IMR-90 (cell line): ENCODE results near the gene HOXB2. TPM values are rescaled to one million over a fixed set of nuclear protein-coding genes. Genes with fewer than 3 reads are reported as not detected.

ENCODE experiments used
- ATAC-seq: fragments of 200-7000 bp; cut with Tn5 transposase; 2 replicates; pipeline ENCODE4 v1.9.1; 2020; ENCODE audit warnings: low read depth, mild to moderate bottlenecking, moderate library complexity
- BruUV-seq: library from RNA; stranded (reverse); fragments of 400-500 nt; replicated peaks from 2 replicates; lab custom pipeline; 2021; lab: Mats Ljungman, UMichigan
- CTCF ChIA-PET: fragments of 300-600 bp; formaldehyde crosslinking; extraction: SDS; loops from one replicate; lab custom pipeline; 2021; ENCODE audit warnings: antibody characterized with exemption; lab: Yijun Ruan, JAX
- POLR2A ChIA-PET: fragments of 300-600 bp; sonication (Branson Sonifier 250); formaldehyde crosslinking; loops from one replicate; lab custom pipeline; 2022; ENCODE audit warnings: antibody characterized with exemption; ENCODE audit not compliant: unreplicated experiment; lab: Charles Lee
- DNase-seq: peaks from one replicate; pipeline ENCODE4 v3.0.0; 2013
- H2AFZ ChIP-seq: replicated peaks from 2 replicates; pipeline ENCODE3; 2013; ENCODE audit warnings: low read length, mild to moderate bottlenecking; ENCODE audit not compliant: poor library complexity
- H2AK5ac ChIP-seq: 2 replicates; pipeline ENCODE4 v1.6.1; 2013; ENCODE audit warnings: low read depth, low read length, inconsistent platforms
- H2AK9ac ChIP-seq: replicated peaks from 2 replicates; pipeline ENCODE3; 2013; ENCODE audit warnings: mild to moderate bottlenecking, low read depth, low read length, moderate library complexity; ENCODE audit not compliant: poor library complexity
- H2BK120ac ChIP-seq: 2 replicates; pipeline ENCODE4 v1.6.1; 2013; ENCODE audit warnings: low read depth, low read length, inconsistent platforms
- H2BK15ac ChIP-seq: 3 replicates; pipeline ENCODE4 v1.6.1; 2013; ENCODE audit warnings: low read depth, low read length, inconsistent platforms
- H2BK20ac ChIP-seq: 2 replicates; pipeline ENCODE4 v1.6.1; 2013; ENCODE audit warnings: low read depth, mild to moderate bottlenecking, inconsistent platforms, low read length, moderate library complexity
- H2BK5ac ChIP-seq: 2 replicates; pipeline ENCODE4 v1.6.1; 2013; ENCODE audit warnings: mild to moderate bottlenecking, low read depth, low read length, inconsistent platforms; ENCODE audit not compliant: poor library complexity, severe bottlenecking
- H3K14ac ChIP-seq: replicated peaks from 2 replicates; pipeline ENCODE4 v1.6.1; 2013; ENCODE audit warnings: low read depth, low read length, inconsistent platforms
- H3K18ac ChIP-seq: 2 replicates; pipeline ENCODE4 v1.6.1; 2013; ENCODE audit warnings: low read depth, low read length, control low read depth
- H3K23ac ChIP-seq: 2 replicates; pipeline ENCODE4 v1.6.1; 2013; ENCODE audit warnings: low read depth, low read length, inconsistent platforms
- H3K27ac ChIP-seq: 2 replicates; pipeline ENCODE4 v1.5.1; 2013; ENCODE audit warnings: mild to moderate bottlenecking, control low read depth, low read length; ENCODE audit not compliant: insufficient read depth
- H3K27me3 ChIP-seq: 2 replicates; pipeline ENCODE4 v1.6.1; 2013; ENCODE audit warnings: low read length; ENCODE audit not compliant: control insufficient read depth, insufficient read depth
- H3K36me3 ChIP-seq: 2 replicates; pipeline ENCODE4 v1.6.1; 2013; ENCODE audit warnings: low read length, mixed read lengths; ENCODE audit not compliant: control insufficient read depth, insufficient read depth
- H3K4ac ChIP-seq: 2 replicates; pipeline ENCODE4 v1.6.1; 2013; ENCODE audit warnings: low read depth, low read length, inconsistent platforms
- H3K4me1 ChIP-seq: 2 replicates; pipeline ENCODE4 v1.6.1; 2013; ENCODE audit warnings: low read length, mixed read lengths; ENCODE audit not compliant: control insufficient read depth, insufficient read depth
- H3K4me2 ChIP-seq: 2 replicates; pipeline ENCODE4 v1.6.1; 2013; ENCODE audit warnings: low read depth, mild to moderate bottlenecking, control low read depth, low read length, moderate library complexity
- H3K4me3 ChIP-seq: 2 replicates; pipeline ENCODE4 v1.5.1; 2013; ENCODE audit warnings: low read depth, mild to moderate bottlenecking, control low read depth, low read length, moderate library complexity; ENCODE audit not compliant: insufficient read depth
- H3K56ac ChIP-seq: 2 replicates; pipeline ENCODE4 v1.6.1; 2013; ENCODE audit warnings: low read length, inconsistent platforms; ENCODE audit not compliant: insufficient read depth; ENCODE audit errors: extremely low read depth
- H3K79me1 ChIP-seq, 2 experiments: 2 replicates each; pipeline ENCODE4 v1.6.1; 2013; ENCODE audit warnings: low read length in 2 of 2, inconsistent platforms in 1 of 2, low read depth in 1 of 2
- H3K9ac ChIP-seq: 2 replicates; pipeline ENCODE4 v1.6.1; 2013; ENCODE audit warnings: low read depth, low read length, control low read depth
- H3K9me1 ChIP-seq: 2 replicates; pipeline ENCODE4 v1.6.1; 2013; ENCODE audit warnings: low read length, inconsistent platforms; ENCODE audit not compliant: insufficient read depth
- H3K9me3 ChIP-seq: 2 replicates; pipeline ENCODE4 v1.6.1; 2013; ENCODE audit warnings: low read length; ENCODE audit not compliant: control insufficient read depth, insufficient read depth
- H4K20me1 ChIP-seq: 2 replicates; pipeline ENCODE4 v1.6.1; 2013; ENCODE audit warnings: low read length, inconsistent platforms; ENCODE audit not compliant: insufficient read depth
- H4K5ac ChIP-seq: 2 replicates; pipeline ENCODE4 v1.6.1; 2013; ENCODE audit warnings: mild to moderate bottlenecking, low read depth, low read length, control low read depth
- H4K8ac ChIP-seq, 2 experiments: 2 replicates each; pipeline ENCODE4 v1.6.1; 2013; ENCODE audit warnings: low read depth in 2 of 2, low read length in 2 of 2, control low read depth in 1 of 2, inconsistent platforms in 1 of 2
- H4K91ac ChIP-seq: 2 replicates; pipeline ENCODE4 v1.6.1; 2013; ENCODE audit warnings: low read depth, low read length, inconsistent platforms; ENCODE audit not compliant: insufficient read depth
- BHLHE40 ChIP-seq: fragments of 150-350 bp; IDR thresholded peaks from 2 replicates; pipeline ENCODE4 v1.6.1; 2016; ENCODE audit warnings: mild to moderate bottlenecking, low read depth, low read length
- CEBPB ChIP-seq: IDR thresholded peaks from 2 replicates; pipeline ENCODE4 v1.6.1; 2012; ENCODE audit warnings: low read depth, low read length, improper control_type of control experiment
- CHD1 ChIP-seq: IDR thresholded peaks from 2 replicates; pipeline ENCODE4 v1.6.1; 2012; ENCODE audit warnings: low read depth, low read length, improper control_type of control experiment
- CTCF ChIP-seq: conservative IDR thresholded peaks from 2 replicates; pipeline ENCODE4 v1.5.1; 2012; ENCODE audit warnings: mild to moderate bottlenecking, low read depth, low read length, improper control_type of control experiment
- ELK1 ChIP-seq: fragments of 150-350 bp; IDR thresholded peaks from 2 replicates; pipeline ENCODE4 v1.6.1; 2016; ENCODE audit warnings: low read depth, mild to moderate bottlenecking, low read length, moderate library complexity, borderline replicate concordance
- FOS ChIP-seq: fragments of 150-350 bp; IDR thresholded peaks from 2 replicates; pipeline ENCODE4 v1.6.1; 2016; ENCODE audit warnings: low read depth, low read length
- MAFK ChIP-seq: IDR thresholded peaks from 2 replicates; pipeline ENCODE4 v1.6.1; 2012; ENCODE audit warnings: low read depth, low read length, improper control_type of control experiment
- POLR2A ChIP-seq: IDR thresholded peaks from 2 replicates; pipeline ENCODE4 v1.6.1; 2012; ENCODE audit warnings: mild to moderate bottlenecking, low read depth, low read length
- RCOR1 ChIP-seq: IDR thresholded peaks from 2 replicates; pipeline ENCODE4 v1.6.1; 2012; ENCODE audit warnings: mild to moderate bottlenecking, low read length, improper control_type of control experiment; ENCODE audit not compliant: insufficient replicate concordance
- RFX5 ChIP-seq: IDR thresholded peaks from 2 replicates; pipeline ENCODE4 v1.8.0; 2012; ENCODE audit warnings: low read depth, mild to moderate bottlenecking, low read length, moderate library complexity
- USF2 ChIP-seq: fragments of 150-350 bp; IDR thresholded peaks from 2 replicates; pipeline ENCODE4 v1.6.1; 2017; ENCODE audit warnings: mild to moderate bottlenecking, antibody characterized with exemption, low read length, low read depth
- WGBS, 2 experiments: methylation state at CpG; one replicate each; pipeline versions ENCODE4 v1.1.5 to v1.1.7; 2013; ENCODE audit warnings: missing lambda C conversion rate in 2 of 2; ENCODE audit not compliant: insufficient read length in 1 of 2; ENCODE audit errors: extremely low coverage in 2 of 2; 5-methylcytosine and 5-hydroxymethylcytosine counted together
- dilution Hi-C: fragments of 300-500 bp; cut with HindIII; formaldehyde crosslinking; loops from one replicate; pipeline ENCODE4 v1.14.3; 2018; ENCODE audit warnings: low sequenced_read_pairs; ENCODE audit not compliant: unreplicated experiment
- in situ Hi-C: fragments of 300-500 bp; cut with MboI; formaldehyde crosslinking; loops from 3 replicates; pipeline ENCODE4 v1.14.3; 2019; ENCODE audit warnings: low sequenced_read_pairs, inconsistent platforms, mixed read lengths
- intact Hi-C: fragments of 100-400 bp; cut with micrococcal nuclease; formaldehyde crosslinking; loops from 2 replicates; pipeline ENCODE4 v1.10.0; 2022
- polyA plus RNA-seq, 3 experiments: library from polyadenylated mRNA; depleted of rRNA; stranded (reverse); fragments of >200 nt; gene quantifications; 2 replicates each; pipeline ENCODE4 v1.2.3, GENCODE V29; 2012; ENCODE audit warnings: low replicate concordance in 1 of 3
- total RNA-seq: library from RNA; depleted of rRNA; stranded (reverse); fragments of >200 nt; gene quantifications from 2 replicates; pipeline ENCODE4 v1.2.3, GENCODE V29; 2012

The HOXB2 gene
- total and polyA plus RNA-seq, 2 of the 4 experiments (the other 2 are of a cell fraction) = 2.7 to 29.9 TPM

- peak; percentile 71 for DNase-seq
These were observed 26.3 kb upstream of the HOXB2 start for GRCh38 chr17:48571024-48571818.

More at GRCh38 chr17:48571024-48571818, 26.3 kb upstream of the HOXB2 start:
- Histone ChIP-seq H3K56ac (peak overlapping the region; percentile 96), H2BK15ac (peak overlapping the region; percentile 75), H3K9me3 (no peaks in the 10 kb centered on the region), H2AK9ac (peak overlapping the region; percentile 84), H3K4me2 (peak overlapping the region; percentile 83), H3K14ac (peak overlapping the region; percentile 98), H2AFZ (peak overlapping the region; percentile 15), H3K18ac (peak overlapping the region; percentile 73), H2BK5ac (peak overlapping the region; percentile 99), H2BK120ac (peak overlapping the region; percentile 78), H3K4ac (peak overlapping the region; percentile 97), H3K4me3 (peak overlapping the region; percentile 45), H3K27ac (peak overlapping the region; percentile 99), H3K36me3 (peaks cover 56% of the 10 kb centered on the region), H2BK20ac (peak overlapping the region; percentile 90), H4K8ac (peak overlapping the region; percentile 77 to 97), H3K9me1 (peaks cover 13% of the 10 kb centered on the region), H3K23ac (peak overlapping the region; percentile 100), H3K27me3 (no peaks in the 10 kb centered on the region), H2AK5ac (peak overlapping the region; percentile 82), H4K5ac (peak overlapping the region; percentile 79), H3K9ac (peak overlapping the region; percentile 96), H4K20me1 (peaks cover 12% of the 10 kb centered on the region), H4K91ac (peak overlapping the region; percentile 95), H3K4me1 (peaks cover 41% of the 10 kb centered on the region), H3K79me1 (peaks cover 0 to 7% of the 10 kb centered on the region in 2 experiments; a peak in 1 of 4 replicates)
- no TSS peak for BruUV-seq
- ChIA-PET POLR2A (interaction anchor here (0.9 to 1.3 kb wide), 3 partner anchors 12 to 19 kb away, joined by 3 to 6 read pairs (median 3); no protein-coding TSS in a partner anchor), CTCF (no interaction called here)
- in situ Hi-C loops = no loop called here
- 0% methylated on average over 12 of the region's 26 CpGs; no CpG with 5 or more reads in 1 of the 2 experiments for WGBS, 2 experiments
- TF ChIP-seq FOS (no peak), MAFK (no peak), USF2 (no peak), CEBPB (no peak), BHLHE40 (no peak), RFX5 (no peak), ELK1 (no peak), CTCF (no peak), RCOR1 (no peak), CHD1 (no peak), POLR2A (no peak)
- dilution Hi-C loops = no loop called here
- intact Hi-C loops = loop anchor here (2.0 kb wide), 1 partner anchor 22 kb away; the partner anchor contains the start of gene HOXB5
- ATAC-seq = no peak
